HG02938 (cell line): ENCODE data around the gene UBE2R2.
"Not testable (repeated sequence)": the region's sequence is repeated elsewhere in the genome, so short reads cannot be mapped to it uniquely, and the experiment has no call there.

Experiments used
- ATAC-seq: cut with Tn5 transposase; IDR thresholded peaks from one replicate; pipeline ENCODE4 v1.9.1; 2021; ENCODE audit warnings: mild to moderate bottlenecking, moderate library complexity; ENCODE audit not compliant: unreplicated experiment

The UBE2R2 gene

DNA sequence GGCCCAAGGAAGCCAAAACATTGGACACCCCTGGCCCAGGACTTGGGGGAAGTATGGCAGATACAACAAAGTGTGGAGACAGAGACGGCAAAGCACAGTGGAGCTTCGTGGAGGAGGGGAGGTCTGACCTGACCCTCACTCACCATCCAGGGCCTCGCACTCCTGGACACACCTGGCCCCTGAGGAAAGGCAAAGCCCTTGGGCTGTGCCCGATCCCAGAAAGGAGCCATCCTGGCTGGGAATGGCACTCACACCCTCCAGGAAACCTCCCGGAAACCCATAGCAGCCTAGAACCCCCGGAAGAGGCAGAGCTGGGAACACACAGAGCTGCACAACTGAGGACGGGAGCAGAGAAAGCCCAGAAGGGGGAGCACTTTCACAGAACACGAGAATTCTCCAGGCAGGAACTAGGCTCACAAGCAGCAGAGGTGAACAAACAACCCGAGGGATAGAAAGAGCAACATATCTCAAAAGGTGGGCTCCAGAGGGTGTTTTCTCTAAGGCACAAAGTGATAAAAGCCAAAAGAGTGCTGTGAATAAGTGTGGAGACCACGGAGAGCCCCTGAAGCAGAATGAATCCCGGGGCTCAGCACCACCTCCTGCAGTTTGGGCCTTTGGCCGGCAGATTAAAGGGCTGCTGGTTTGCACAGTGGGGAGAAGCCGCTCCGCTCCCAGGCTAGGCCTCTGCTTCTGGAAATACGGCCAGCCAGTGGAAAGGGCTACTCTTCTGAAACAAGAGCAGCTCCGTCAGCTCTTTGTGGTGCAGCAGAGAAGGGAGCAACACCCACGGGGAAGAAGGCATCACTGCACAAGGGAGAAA lies 108.2 kb downstream of the UBE2R2 start:
- no peak for ATAC-seq

DNA sequence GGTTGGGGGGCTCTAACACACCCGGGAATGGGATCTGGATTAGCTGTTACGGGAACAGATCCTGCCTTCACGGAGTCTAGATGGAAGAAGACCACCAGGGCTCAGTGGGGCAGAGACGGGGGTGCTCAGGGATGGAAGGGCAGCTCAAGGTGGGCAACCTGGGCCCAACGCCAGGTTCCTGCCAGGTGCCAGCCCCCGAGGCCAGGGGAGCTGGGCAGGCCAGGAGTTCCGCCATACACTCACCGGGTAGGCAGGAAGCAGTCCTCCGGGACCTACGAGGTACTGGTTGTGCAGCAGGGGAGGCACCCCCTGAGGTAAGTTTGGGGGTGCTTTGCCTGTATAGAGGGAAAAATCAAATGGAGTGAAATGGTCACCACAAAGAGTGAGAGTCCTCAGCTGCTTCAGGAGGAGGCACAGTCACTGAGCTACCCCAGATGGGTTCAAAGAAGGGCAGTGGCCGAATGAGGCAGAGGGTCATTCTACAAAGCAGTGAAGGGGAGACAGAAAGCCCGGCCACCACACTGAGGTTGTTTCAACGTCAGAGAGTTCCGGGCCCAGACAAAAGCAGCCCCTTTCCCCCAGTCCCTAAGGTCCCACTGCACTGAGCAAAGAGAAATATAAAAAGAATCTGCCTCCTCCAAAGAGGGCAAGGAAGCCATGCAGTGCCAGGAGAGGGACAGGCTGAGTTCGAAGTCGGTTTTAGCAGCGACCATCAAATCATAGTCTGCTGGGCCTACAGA lies 110.0 kb downstream of the UBE2R2 start:
- no peak for ATAC-seq

DNA sequence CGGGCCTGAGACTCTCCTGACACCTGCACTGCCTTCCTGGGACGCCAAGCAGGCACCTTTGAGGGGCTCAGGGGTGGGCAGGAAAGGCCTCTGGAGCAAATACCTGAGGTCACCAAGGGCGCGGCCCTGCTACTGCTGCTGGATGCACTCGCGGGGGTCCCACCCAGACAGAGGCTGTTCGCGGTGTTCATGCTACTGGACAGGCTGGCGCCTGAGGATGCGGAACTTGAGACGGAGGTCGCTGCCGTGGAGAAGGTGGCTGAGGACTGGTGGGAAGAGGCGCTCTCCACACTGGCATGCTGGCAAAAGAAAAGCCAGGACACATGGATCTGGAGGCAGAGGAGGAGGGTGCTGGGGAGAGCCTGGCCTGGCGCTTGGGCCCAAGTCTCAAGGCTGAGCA lies 110.7 kb downstream of the UBE2R2 start:
- ATAC-seq = no peak

DNA sequence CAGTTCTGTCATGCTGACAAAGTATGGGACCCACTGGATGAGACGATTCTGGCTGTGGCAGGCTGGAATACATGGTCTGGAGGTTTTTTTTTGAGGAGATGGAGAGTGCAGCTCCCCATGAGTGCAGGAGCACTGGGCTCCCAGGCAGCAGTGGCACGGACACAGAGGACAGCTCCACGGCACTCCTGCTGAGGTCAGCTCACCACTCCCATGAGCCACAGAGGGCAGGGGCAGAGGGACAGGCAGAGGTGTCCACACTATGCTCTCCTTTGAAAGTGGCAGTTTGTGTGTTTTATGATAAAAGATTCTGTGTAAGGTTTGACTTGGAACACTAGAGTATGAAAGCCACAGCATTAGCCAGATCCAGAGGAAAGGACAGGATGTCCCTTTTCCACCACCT lies 114.4 kb downstream of the UBE2R2 start:
- no peak for ATAC-seq

DNA sequence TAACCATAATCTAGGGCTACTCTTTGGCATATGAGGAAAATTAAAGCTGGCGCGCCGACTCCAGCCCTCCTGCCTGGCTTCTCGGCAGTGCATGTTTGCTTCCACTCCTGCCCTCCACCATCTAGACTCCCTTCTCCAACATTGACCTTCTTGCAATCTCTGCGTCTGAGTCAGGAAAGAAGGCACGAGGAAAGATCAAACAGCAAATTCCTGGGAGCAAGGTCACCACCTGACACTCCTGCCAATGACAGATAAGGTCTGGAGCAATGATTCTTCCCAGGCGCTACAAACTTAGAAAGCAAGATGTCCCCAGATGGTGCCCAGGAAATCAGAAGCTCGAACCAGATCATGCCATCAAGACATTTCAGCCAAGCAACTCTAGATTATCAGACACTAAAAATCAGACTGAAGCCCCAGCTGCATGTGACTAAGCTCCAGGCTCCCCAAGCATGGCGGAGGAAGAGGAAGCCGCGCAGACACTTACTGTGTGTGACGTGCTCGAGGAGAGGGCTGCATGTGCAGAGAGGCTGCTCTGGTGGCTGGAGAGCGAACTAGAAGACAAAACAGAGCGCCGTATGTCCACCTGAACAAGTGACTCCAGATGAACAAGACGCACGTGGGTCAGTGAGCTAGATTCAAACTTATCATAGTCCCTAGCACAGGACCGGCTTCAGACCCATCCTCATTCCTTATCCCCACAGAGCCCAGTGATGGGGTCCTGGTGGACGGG lies 115.3 kb downstream of the UBE2R2 start:
- ATAC-seq = no peak

DNA sequence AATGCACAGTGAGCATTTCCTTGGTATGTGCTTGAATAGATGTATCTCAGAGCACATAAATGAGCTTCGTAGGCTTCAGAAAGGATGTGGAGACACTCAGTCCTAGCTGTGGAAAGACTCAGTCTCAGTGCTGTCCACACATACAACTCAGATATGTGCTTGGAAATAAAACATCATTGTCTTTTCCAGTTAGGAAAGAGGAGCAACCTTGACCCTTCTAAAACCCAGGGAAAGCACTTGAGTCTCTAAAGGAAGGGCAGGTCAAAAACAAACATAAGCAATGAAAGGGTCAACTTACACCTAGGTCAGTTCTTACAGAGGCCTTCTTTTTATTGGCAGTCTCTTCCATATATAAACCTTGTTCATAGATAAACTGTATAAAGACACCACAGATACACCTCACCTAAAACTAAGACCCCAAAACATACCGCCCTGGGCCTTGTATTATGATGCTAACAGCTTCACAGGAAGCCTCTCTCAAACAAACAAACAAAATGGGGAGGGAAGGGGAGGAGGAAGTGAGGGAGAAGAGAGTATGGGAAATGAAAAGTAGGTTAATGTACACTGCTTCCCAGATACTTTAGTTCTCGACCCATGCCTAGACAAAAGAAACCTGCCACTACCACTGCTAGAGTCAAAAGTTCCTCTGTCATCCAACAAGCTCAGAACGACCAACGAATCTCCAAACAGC lies 117.4 kb downstream of the UBE2R2 start:
- no peak for ATAC-seq

DNA sequence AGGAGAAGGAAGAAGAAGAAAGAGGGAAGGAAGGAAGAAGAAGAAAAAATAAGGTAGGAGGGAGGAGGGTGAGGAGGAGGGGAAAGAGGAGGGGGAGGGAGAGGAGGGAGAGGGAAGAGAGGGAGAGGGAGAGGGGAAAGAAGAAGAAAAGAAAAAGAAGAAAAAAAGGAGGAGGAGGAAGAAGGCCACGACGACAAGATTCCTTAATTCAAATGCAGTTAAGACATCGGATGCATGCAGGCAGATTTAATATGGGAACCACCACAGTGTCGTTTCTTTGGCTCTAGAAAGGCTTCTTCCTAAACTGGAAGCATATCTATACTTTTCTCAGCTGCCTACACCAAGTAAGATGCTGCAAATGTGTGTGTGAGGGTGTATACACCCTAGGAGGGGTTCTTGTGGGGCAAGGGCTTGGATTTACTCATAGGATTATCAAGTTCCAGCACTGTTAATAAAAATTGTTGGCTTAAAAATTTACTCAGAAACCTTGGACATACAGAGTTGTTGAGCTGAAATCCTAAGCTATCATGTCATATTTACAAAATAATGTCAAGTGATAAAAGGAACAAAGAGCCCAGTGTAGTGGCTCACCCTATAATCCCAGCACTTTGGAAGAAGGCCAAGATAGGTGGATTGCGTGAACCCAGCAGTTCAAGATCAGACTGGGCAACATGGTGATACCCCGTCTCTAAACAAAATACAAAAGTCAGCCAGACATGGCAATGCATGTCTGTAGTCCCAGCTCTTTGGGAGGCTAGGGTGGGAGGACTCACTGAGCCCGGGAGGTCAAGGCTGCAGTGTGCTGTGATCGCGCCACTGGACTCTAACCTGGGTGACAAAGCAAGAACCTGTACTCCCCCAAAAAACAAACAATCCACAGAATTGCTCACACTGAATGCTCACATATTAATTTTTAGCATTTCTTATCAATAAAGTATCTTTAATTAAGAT lies 123.2 kb downstream of the UBE2R2 start:
- no peak for ATAC-seq

DNA sequence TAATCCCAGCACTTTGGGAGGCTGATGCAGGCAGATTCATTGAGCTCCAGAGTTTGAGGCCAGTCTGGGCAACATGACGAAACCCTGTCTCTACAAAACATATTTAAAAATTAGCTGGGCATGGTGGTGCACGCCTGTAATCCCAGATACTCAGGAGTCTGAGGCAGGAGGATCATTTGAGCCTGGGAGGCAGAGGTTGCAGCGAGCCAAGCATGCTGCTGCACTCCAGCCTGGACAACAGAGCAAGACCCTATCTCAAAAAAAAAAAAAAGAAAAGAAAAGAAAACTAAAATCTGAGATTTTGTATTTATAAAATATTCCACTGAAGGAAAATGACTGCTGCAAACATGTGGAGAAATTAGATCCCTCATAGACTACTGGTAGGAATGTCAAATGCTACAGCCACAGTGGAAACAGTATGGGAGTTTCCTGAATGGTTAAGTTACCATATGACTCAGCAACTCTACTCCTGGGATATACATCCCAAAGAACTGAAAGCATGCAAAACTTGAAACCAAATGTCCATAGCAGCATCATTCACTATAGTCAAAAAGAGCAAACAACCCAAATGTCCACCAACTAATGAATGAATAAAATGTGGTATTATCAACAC lies 125.6 kb downstream of the UBE2R2 start:
- ATAC-seq = no peak

DNA sequence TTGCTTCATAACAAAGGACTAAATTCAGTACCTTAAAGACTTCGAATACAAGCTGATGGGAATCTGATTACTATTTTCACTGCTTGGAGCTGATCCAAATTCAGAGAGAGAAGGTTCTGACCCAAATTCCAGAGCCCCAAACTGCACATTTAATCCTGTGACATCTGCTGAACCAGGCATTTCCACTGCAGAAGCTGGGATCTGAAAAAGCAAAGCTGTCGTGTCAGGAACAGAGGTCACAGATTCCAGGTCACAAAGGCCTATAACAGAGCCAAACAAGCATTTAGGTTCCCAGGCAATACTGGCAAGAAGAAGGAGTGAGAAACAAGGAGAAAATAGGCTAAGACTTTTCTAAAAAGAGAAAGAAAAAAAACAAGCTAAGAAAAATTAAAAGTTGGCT lies 126.4 kb downstream of the UBE2R2 start:
- ATAC-seq = no peak

DNA sequence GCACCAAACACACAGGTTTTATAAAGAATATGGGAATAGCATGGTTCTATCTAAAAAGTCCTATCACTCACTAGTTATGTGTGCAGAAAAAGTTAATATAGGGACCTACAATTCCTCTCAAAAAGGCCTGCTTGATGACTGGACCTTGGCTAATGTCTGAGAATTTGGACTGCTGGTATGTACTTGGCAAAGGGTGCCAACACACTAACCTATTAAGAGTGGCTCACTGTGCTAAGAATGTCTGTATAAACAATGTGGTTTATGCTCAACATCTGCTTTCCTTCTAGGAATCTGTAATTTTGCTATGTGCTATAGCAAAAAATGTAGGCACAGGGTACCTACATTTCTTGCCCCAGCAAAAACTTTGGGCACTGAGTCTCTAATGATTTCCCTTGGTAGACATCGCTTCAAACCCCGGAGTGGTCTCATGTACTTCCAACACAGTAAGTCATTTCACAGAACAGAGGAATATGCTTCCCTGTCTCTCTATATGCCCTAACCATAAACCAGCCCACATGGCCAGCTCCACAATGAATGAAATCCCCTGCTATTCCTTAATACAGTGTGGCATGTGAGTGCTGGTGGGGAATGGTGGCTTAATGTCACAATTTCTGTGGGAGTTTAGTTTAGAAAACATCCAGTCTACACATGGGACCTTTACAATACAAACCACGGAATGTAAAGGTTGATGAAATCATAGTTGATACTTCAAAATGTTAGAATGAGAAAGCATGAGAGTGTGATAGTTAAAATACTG lies 130.0 kb downstream of the UBE2R2 start:
- no peak for ATAC-seq

DNA sequence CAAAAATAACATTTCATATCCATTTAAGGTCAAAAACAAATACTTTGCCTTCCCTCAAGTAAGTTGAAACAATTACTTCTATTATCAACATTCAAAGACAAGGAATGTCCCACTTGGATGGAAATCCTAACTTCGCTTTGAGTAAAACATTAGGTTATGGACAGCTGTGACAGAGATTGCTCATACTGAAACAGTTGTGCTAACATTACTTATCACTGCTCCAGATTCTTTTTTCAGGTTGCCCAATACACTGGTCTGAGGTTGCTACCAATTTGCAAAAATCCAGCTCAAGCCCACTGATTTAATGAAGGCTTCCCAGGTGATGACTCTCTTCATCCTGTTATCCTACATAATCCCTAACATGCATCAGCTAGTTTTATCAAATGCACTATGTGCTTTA lies 133.4 kb downstream of the UBE2R2 start:
- ATAC-seq = no peak

DNA sequence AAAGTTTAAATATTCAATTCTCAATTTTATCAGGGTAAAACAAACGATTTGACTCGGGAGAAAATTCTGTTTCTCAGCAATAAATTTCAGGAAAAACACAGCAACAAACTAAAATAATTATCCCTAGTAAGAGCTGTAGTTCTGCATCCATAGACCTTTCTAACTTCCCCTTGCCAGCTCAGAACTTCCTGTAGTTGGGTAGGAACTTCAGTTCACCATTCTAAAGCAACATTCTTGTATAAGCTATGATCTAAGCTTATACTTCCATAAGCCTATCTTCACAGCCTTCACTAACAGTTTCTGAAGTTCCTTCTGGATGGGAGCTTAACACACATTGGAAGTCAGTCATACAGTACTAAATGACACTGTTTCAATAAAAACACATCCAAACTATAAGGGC lies 135.1 kb downstream of the UBE2R2 start:
- no peak for ATAC-seq

DNA sequence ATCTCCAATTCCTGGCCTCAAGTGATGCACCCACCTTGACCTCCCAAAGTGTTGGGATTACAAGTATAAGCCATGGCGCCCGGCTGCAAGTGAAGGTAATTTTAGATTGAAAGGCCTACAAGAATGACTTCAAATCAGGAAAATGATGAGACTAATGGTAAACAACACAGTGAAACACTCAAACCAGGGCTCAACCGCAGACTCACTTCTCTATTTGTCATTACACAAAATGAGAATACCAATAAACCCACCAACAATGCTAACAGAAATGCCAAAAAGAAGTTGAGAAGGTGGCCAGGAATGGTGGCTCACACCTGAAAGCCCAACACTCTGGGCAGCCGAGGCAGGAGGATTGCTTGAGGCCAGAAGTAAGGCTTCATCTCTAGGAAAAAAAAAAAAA lies 139.6 kb downstream of the UBE2R2 start:
- ATAC-seq = no peak

DNA sequence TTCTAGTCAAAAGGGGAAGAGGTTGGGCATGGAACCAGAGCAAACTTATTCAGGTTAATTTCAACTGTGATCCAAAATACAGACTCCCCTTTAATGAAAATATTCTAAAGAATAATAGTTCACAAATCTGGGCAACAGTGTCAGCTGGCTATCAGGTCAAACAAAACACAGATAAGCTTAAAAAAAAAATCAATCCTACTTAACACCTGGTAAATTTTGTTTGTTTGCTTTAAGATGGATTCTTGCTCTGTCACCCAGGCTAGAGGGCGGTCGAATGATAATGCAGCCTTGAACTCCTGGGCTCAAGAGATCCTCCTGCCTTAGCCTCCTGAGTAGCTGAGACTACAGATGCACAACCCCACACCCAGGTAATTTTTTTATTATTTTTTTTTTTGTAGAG lies 142.8 kb downstream of the UBE2R2 start:
- ATAC-seq = no peak

DNA sequence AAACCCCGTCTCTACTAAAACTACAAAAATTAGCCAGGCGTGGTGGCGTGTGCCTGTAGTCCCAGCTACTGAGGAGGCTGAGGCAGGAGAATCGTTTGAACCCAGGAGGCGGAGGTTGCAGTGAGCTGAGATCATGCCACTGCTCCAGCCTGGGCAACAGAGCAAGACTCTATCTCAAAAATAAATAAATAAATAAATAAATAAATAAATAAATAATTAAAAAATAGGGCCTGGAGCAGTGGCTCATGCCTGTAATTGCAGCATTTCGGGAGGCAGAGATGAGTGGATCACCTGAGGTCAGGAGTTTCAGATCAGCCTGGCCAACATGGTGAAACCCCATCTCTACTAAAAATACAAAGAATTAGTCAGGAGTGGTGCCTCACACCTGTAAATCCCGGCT lies 145.5 kb downstream of the UBE2R2 start:
- not testable (repeated sequence) for ATAC-seq

DNA sequence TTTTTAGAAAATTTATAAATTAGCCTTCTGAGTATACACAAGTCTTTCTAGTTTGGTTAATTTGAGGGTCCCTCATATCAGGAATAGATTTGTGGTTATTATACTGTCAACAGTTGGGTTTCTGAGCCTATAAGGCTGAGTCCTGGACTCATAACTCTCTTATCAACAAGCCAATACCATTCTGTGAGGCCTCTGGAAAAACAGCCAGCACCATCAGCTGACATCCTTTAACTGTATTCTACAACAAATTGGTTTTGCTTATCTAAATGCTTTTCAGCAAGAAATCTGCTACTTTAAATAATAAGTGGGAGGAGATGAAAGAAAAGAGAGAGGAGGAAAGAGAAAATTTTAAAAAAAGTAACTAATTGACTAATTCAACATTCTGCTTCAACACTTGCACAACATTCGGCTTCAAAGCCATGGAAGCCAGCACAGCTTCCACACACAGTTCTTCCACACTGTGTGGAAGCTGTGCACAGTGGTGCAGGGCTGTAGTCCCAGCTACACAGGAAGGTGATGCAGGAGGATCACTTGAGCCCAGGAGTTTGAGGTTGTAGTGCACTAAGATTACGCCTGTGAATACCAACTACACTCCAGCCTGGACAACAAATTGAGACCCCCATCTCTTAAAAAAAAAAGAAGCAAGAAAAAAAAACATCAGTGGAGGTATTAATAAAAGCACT lies 147.3 kb downstream of the UBE2R2 start:
- ATAC-seq = no peak
